Cardiac fibroblast (primary cell): ENCODE results near the gene ITGA8.

Experiments used
- DNase-seq, 2 donors: peaks; one replicate each; pipeline versions ENCODE4 v3.0.0 to v3.0.0-alpha.2; 2010; ENCODE audit warnings: low read depth in 2 of 2
- H3K4me3 ChIP-seq, 2 donors: replicated peaks in 1 of 2; 1 replicate in 1 of 2; 2 replicates in 1 of 2; pipeline ENCODE4 v1.5.1; 2011; ENCODE audit warnings: low read depth in 2 of 2, low read length in 2 of 2, mild to moderate bottlenecking in 2 of 2, moderate library complexity in 1 of 2
- TF ChIP-seq, protein P1 (sequence below): IDR thresholded peaks from one replicate; pipeline ENCODE4 v1.5.1; 2011; ENCODE audit warnings: low read depth, mild to moderate bottlenecking, low read length, inconsistent platforms

The ITGA8 gene

DNA sequence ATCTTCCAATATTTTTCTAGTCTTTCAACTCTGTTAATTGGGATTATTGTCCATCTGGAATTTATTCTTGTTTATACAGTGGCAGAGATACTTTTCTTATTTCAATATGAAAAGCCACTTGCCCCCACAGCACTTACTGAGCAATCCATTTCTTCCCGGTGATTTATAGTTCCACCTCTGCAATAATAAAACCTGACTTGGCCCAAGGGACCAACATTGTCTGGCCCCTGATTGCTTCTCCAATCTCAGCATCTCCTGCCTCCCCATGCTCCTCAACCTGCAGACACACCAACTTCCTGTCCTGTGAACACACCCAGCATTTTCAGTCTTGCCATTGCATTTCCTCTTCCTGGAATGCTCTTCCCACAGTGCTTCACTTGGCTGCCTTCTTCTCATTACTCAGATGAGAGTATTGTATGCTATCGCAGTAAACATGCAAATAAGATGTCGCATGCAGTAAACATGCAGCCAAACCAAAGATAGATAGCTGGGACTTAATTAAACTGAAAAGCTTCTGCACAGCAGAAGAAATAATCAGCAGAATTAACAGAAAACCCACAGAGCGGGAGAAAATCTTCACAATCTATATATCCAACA lies 19.5 kb downstream of the ITGA8 start:
- no peak for DNase-seq
- H3K4me3 ChIP-seq = no peak overlapping the region
- TF ChIP-seq, protein P1, sequence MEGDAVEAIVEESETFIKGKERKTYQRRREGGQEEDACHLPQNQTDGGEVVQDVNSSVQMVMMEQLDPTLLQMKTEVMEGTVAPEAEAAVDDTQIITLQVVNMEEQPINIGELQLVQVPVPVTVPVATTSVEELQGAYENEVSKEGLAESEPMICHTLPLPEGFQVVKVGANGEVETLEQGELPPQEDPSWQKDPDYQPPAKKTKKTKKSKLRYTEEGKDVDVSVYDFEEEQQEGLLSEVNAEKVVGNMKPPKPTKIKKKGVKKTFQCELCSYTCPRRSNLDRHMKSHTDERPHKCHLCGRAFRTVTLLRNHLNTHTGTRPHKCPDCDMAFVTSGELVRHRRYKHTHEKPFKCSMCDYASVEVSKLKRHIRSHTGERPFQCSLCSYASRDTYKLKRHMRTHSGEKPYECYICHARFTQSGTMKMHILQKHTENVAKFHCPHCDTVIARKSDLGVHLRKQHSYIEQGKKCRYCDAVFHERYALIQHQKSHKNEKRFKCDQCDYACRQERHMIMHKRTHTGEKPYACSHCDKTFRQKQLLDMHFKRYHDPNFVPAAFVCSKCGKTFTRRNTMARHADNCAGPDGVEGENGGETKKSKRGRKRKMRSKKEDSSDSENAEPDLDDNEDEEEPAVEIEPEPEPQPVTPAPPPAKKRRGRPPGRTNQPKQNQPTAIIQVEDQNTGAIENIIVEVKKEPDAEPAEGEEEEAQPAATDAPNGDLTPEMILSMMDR = no peak

DNA sequence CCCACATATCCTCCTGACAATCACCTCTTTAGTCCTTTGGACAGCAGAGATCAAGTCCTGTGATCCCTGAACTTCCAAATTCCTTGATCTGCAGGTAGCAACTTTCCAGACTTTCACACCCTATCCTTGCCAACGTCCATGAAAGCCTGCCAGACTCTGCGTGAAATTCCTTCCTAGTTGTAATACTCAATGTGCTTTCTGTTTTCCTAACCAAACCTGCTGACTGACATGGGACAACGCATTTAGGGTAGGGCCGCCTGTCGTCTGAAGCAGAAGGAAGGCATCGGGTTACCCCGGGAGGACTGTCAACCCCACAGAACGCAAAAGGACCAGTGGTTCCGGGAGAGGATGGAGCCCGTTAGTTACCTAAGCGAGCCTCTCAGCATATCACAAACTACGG lies 23.9 kb downstream of the ITGA8 start:
- TF ChIP-seq, protein P1 = no peak
- no peak overlapping the region for H3K4me3 ChIP-seq
- DNase-seq = no peak

DNA sequence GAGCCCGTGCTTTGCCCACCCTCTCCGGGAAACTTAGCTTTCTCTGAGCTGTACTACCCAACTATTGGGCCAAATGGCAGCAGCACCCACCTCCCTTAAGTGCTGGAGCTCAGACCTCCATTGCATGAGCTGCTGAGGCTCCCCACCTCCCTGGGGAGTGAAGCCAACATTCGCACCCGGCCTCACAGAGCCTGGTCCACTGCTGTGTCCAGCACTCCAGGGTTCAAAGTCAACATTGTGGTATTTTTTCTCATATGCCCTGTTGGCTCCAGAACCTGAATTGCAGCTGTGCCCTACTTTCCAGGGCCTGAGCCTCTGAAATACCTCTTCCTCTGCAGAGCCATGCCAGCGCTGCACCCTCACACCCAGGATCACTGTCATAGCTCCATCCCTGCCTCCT lies 29.7 kb downstream of the ITGA8 start:
- no peak overlapping the region for H3K4me3 ChIP-seq
- TF ChIP-seq, protein P1 = no peak
- no peak for DNase-seq

DNA sequence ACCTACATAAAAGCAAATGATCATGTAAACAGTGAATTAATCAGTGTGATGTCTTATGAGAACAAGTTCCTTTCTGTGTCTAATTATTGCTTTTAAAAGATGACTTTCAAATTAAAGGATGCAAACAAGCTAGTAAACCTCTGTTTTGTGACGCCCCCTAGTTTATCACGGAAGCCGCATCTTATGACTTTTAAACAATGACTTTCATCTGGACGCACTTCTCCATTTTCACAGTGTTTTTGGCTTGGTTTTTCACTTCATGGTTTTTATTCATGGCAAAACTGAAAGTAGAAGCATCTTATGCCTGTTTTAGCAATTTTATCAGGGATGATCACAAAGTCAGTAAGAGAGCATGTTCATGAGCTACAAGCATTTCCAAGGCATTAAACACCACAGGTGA lies 35.0 kb downstream of the ITGA8 start:
- no peak overlapping the region for H3K4me3 ChIP-seq
- no peak for DNase-seq
- TF ChIP-seq, protein P1 = no peak

DNA sequence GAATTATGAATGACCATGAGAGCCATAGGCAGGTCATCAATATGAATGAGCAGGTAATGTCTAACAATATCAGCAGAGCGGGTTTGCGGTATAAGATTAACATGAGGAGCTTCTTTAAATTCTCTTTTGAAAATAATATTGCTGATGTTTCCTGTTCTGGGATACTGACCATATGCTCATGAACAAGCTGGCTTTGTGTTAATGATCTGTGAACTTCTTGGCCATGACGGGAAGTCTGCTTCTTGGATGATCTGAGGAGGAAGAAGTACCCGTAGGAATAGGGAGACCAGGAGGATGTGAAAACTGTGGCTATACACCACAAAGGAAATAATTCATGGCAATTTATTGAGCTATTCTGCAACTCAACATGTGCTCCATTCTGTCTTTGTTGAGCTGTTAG lies 38.6 kb downstream of the ITGA8 start:
- TF ChIP-seq, protein P1 = no peak
- DNase-seq = no peak
- no peak overlapping the region for H3K4me3 ChIP-seq

DNA sequence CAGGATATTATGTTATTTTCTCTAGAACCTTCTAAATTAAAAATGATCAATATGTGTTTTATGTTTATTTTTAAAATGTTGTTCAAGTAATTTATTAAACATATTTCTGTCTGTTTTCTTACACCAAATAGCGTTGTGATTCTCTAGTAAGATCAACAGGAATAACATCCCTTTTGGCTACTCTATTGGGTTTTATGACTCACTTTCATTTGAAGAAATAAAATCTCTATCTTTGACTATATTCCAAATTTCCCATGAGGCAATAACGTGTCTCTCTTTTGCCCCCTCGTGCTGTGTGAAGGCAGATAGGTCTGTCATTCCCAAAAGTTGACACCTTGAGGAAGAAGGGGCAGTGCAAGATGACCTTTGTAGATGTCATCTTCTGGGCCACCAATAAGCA lies 40.9 kb downstream of the ITGA8 start:
- TF ChIP-seq, protein P1 = no peak
- no peak overlapping the region for H3K4me3 ChIP-seq
- no peak for DNase-seq

DNA sequence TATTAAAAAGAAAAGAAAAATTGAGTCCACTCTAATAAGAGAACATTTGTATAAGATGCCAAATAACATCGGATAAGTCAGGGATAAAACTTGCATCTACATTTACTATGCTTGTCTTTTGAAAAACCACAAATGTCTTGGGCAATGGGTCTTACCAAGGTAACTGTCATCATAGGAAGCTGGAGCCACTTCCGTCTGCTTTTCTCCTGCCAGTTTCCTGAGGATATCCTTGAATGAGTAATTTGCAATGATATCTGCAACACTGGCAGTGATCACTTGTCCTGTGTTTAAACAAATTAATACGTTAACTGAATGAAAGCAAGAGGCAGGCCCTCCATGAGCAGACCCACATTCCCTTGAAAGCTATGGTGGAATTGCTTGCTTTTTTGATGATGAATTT lies 47.3 kb downstream of the ITGA8 start:
- no peak for DNase-seq
- TF ChIP-seq, protein P1 = no peak

More for the DNA sequence above, 47.3 kb downstream of the ITGA8 start:
- H3K4me3 ChIP-seq = no peak overlapping the region
